ENCODE data around the gene TSSK1B.

Gene TSSK1B

GRCh38 chr5:113397046-113397445, 37.7 kb downstream of the TSSK1B start:
- TF ChIP-seq POLR2AphosphoS5 (IDR thresholded peaks at IDR 0.05; ENCODE audit: low read depth, low read length) (no peak), SIN3A (IDR thresholded peaks at IDR 0.05; ENCODE audit: borderline replicate concordance, insufficient read depth, low read length) (no peak), FOXP2 (optimal IDR thresholded peaks at IDR 0.05; ENCODE audit: borderline replicate concordance, extremely low read depth, extremely low read length, insufficient read depth) (no peak), TAF1 (IDR thresholded peaks at IDR 0.05; ENCODE audit: borderline replicate concordance, insufficient read depth, low read length) (no peak)
- TF ChIP-seq, protein P1, sequence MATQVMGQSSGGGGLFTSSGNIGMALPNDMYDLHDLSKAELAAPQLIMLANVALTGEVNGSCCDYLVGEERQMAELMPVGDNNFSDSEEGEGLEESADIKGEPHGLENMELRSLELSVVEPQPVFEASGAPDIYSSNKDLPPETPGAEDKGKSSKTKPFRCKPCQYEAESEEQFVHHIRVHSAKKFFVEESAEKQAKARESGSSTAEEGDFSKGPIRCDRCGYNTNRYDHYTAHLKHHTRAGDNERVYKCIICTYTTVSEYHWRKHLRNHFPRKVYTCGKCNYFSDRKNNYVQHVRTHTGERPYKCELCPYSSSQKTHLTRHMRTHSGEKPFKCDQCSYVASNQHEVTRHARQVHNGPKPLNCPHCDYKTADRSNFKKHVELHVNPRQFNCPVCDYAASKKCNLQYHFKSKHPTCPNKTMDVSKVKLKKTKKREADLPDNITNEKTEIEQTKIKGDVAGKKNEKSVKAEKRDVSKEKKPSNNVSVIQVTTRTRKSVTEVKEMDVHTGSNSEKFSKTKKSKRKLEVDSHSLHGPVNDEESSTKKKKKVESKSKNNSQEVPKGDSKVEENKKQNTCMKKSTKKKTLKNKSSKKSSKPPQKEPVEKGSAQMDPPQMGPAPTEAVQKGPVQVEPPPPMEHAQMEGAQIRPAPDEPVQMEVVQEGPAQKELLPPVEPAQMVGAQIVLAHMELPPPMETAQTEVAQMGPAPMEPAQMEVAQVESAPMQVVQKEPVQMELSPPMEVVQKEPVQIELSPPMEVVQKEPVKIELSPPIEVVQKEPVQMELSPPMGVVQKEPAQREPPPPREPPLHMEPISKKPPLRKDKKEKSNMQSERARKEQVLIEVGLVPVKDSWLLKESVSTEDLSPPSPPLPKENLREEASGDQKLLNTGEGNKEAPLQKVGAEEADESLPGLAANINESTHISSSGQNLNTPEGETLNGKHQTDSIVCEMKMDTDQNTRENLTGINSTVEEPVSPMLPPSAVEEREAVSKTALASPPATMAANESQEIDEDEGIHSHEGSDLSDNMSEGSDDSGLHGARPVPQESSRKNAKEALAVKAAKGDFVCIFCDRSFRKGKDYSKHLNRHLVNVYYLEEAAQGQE (IDR thresholded peaks at IDR 0.05; ENCODE audit: insufficient read depth in 1 of 2, low read depth in 2 of 2, low read length in 2 of 2), result no peak

- TF ChIP-seq POLR2AphosphoS5 (IDR thresholded peaks at IDR 0.05; ENCODE audit: low read depth, low read length) (no peak), SIN3A (IDR thresholded peaks at IDR 0.05; ENCODE audit: borderline replicate concordance, insufficient read depth, low read length) (no peak), TAF1 (IDR thresholded peaks at IDR 0.05; ENCODE audit: borderline replicate concordance, insufficient read depth, low read length) (no peak), FOXP2 (optimal IDR thresholded peaks at IDR 0.05; ENCODE audit: borderline replicate concordance, extremely low read depth, extremely low read length, insufficient read depth) (no peak)
- TF ChIP-seq, protein P1 (IDR thresholded peaks at IDR 0.05; ENCODE audit: insufficient read depth in 1 of 2, low read depth in 2 of 2, low read length in 2 of 2), result no peak
Observed at GRCh38 chr5:113394658-113395057, 40.1 kb downstream of the TSSK1B start.

GRCh38 chr5:113390224-113390623, 44.6 kb downstream of the TSSK1B start:
- TF ChIP-seq TAF1 (IDR thresholded peaks at IDR 0.05; ENCODE audit: borderline replicate concordance, insufficient read depth, low read length), result no peak
- TF ChIP-seq, protein P1 (IDR thresholded peaks at IDR 0.05; ENCODE audit: insufficient read depth in 1 of 2, low read depth in 2 of 2, low read length in 2 of 2), result no peak
- TF ChIP-seq POLR2AphosphoS5 (IDR thresholded peaks at IDR 0.05; ENCODE audit: low read depth, low read length), result no peak
- no peak for TF ChIP-seq SIN3A (IDR thresholded peaks at IDR 0.05; ENCODE audit: borderline replicate concordance, insufficient read depth, low read length)
- TF ChIP-seq FOXP2 (optimal IDR thresholded peaks at IDR 0.05; ENCODE audit: borderline replicate concordance, extremely low read depth, extremely low read length, insufficient read depth), result no peak

- TF ChIP-seq POLR2AphosphoS5 (IDR thresholded peaks at IDR 0.05; ENCODE audit: low read depth, low read length) (no peak), TAF1 (IDR thresholded peaks at IDR 0.05; ENCODE audit: borderline replicate concordance, insufficient read depth, low read length) (no peak)
Observed at GRCh38 chr5:113389116-113389515, 45.7 kb downstream of the TSSK1B start.

- TF ChIP-seq POLR2AphosphoS5 (IDR thresholded peaks at IDR 0.05; ENCODE audit: low read depth, low read length) (no peak), SIN3A (IDR thresholded peaks at IDR 0.05; ENCODE audit: borderline replicate concordance, insufficient read depth, low read length) (no peak)
Observed at GRCh38 chr5:113387844-113388243, 46.9 kb downstream of the TSSK1B start.

GRCh38 chr5:113384782-113385285, 50.0 kb downstream of the TSSK1B start:
- no peak for TF ChIP-seq SIN3A (IDR thresholded peaks at IDR 0.05; ENCODE audit: borderline replicate concordance, insufficient read depth, low read length)
- TF ChIP-seq FOXP2 (optimal IDR thresholded peaks at IDR 0.05; ENCODE audit: borderline replicate concordance, extremely low read depth, extremely low read length, insufficient read depth), result no peak
- TF ChIP-seq, protein P1 (IDR thresholded peaks at IDR 0.05; ENCODE audit: insufficient read depth in 1 of 2, low read depth in 2 of 2, low read length in 2 of 2), result no peak
- no peak for TF ChIP-seq POLR2AphosphoS5 (IDR thresholded peaks at IDR 0.05; ENCODE audit: low read depth, low read length)
